CD4-positive, alpha-beta T cell treated with Interferon alpha-2 for 1 hour (primary cell): Measurements from ENCODE around the gene TGIF1.

Source experiments
- DNase-seq, 2 donors: peaks; one replicate each; pipeline ENCODE4 v3.0.0-alpha.2; 2020 to 2022

Gene TGIF1

GRCh38 chr18:3440341-3440740 is 9.6 kb upstream of the TGIF1 start:
- no peak for DNase-seq

GRCh38 chr18:3441290-3441689 is 8.7 kb upstream of the TGIF1 start:
- peak; percentile 16 to 44 for DNase-seq

DNA sequence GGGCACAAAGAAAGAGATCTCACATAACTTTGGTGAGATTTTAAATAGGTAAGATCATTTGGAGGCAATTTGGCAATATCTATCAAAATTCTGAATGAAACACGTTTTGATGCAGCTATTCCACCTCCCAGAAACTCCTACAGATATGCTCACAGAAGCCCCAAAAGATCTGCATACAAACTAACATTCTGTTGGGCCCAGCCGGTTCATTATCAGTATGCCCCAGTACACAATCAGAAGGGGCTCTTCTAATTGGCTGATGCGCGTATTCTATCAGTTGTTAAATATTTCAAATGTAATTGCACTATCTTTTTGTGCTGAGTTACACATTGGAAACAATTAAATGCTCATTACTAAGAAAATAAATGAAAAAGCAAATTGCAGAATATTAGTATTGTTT is 7.1 kb upstream of the TGIF1 start:
- no peak for DNase-seq

GRCh38 chr18:3444296-3444695 is 5.7 kb upstream of the TGIF1 start:
- DNase-seq = no peak

- peak in 1 of 2 donors; percentile 8 for DNase-seq
Observed at GRCh38 chr18:3444954-3445353, 5.0 kb upstream of the TGIF1 start.

- peak in 1 of 2 donors; percentile 22 for DNase-seq
Observed at GRCh38 chr18:3447068-3447894, 2.7 kb upstream of the TGIF1 start.

DNA sequence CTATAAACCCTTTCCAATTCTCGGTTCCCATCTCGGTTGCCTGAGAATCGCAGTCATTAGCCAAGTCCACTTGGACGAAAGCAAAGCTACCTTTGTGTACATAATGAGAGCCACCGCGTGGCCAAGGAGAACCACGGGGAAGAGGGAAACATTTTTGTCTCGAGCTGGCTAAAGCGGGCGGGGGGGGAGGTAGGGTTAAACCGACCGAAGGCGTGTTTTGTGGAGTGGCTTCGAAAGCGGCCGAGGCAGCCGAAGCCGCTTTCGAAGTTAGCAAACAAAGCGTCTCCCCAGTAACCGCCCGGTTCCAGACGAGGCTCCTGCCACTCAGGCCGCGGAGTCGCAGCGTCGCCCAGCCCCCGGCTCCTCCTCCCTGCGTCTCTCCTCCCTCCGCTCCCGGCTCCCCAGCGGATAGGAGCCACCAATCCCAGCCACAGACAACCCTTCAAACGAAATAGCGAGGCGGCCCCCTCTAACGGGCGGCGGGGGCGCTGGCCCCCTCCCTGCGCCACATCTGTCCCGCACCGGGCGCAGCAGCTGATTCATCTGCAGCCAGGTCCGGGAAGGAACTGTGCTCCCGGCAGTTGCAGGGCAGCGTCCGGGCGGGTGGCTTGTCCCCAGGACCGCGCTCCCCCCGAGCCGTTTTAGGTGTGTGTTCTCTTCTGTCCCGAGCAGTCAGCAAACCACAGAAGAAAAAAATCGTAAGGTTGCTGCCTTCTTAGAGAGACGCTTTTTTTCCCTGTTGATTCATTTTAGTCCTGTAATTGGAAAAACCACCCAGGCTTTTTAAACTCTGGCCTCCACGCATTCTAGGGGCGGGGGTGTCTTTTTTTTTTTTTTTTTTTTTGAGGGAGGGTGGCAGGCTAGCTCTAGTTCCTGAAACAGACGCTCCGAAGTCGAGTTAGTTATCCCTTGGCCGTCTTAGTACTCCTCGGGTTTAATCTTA is 1.8 kb upstream of the TGIF1 start:
- DNase-seq = peak; percentile 90 to 91

GRCh38 chr18:3448838-3449511 is 997 bp upstream of the TGIF1 start:
- DNase-seq = peak; percentile 86 to 89

GRCh38 chr18:3449512-3450011 is 410 bp upstream of the TGIF1 start:
- no peak for DNase-seq

DNA sequence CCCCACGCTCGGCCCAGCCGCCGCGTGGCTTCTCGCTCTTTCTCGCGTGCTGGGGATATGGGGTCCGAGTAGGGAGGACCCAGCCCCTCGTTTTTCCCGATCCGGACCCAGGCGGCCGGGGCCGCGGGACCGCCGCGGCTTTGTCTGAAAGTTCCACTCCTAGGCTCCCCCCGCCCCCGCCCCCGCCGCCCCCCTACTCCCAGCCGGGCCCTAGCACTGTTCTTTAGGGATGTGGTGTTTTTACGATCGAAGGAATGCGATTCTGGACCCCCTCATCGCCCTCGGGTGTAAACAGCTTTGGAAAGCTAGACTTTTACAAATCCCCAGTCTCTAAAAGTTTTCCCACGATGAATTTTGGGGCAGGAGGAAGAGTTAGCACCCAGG is 819 bp downstream of the TGIF1 start:
- no peak for DNase-seq

- DNase-seq = peak; percentile 80 to 86
Observed at GRCh38 chr18:3451183-3451988, 1.4 kb downstream of the TGIF1 start.

DNA sequence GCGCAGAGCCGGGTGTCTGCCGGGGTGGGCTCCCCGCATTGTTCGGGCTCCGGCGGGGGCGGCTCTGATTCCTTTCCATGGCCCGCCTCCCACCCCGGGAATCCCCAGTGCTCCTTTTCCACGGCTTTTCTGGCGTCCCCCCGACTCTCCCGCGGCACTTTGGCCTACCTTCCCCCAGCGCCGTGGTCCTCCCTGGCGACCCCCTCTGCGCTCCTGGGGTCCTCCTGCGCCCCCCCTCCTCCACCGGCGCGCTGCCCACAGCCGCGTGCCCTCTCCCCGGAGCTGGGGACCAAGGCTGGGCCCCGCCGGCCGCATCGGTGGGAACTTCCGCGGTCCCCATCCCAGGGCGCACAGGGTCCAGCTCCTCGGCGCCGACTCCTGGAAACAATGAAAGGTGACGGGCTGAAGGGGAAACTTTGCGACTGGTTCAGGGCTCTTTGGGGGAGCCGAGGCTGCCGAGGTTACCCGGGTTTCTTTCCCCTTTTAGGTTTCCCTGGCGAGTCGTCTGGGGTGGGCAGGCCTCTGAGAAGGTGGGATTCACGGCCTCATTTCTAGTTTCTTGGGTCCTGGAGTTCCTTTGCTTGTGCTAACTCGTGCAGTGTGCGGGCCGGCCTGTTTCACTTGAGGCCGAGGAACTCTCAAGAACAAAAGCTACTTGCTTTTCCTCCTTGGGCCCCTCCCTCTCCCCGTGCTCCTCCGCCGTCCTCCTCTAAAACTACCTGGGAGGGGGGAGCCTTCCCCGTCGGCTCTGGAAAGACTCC is 2.2 kb downstream of the TGIF1 start:
- peak; percentile 25 to 45 for DNase-seq

GRCh38 chr18:3452750-3453539 is 3.0 kb downstream of the TGIF1 start:
- DNase-seq = no peak

- peak; percentile 10 to 60 for DNase-seq
Observed at GRCh38 chr18:3453540-3454364, 3.8 kb downstream of the TGIF1 start.

GRCh38 chr18:3454365-3455089 is 4.6 kb downstream of the TGIF1 start:
- DNase-seq = peak; percentile 45 to 69

DNA sequence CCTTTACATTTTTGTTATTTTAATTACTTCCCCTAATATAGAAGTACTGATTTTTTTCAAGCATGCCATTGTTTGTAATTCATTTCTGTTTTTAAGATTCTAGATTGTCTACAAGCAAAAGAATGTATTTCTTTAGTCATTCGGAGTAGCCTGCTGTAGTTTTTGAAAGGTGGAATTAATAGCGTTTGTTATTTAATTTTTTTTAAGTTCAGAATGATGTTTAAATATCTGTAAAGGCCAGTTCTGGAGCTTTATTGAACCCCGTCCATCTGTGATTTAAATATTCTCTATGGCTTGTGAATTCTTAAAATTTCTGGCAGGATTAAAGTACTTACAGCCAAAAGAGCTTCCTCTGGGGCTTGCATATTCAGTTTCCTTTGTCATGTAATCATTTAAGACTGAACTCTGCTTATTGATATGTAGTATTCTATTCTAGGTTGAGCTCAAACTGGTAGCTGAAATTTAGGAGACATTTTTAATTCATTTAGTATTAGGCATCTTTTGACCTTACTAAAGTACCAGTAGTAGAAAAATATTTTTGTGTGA is 5.2 kb downstream of the TGIF1 start:
- DNase-seq = no peak

DNA sequence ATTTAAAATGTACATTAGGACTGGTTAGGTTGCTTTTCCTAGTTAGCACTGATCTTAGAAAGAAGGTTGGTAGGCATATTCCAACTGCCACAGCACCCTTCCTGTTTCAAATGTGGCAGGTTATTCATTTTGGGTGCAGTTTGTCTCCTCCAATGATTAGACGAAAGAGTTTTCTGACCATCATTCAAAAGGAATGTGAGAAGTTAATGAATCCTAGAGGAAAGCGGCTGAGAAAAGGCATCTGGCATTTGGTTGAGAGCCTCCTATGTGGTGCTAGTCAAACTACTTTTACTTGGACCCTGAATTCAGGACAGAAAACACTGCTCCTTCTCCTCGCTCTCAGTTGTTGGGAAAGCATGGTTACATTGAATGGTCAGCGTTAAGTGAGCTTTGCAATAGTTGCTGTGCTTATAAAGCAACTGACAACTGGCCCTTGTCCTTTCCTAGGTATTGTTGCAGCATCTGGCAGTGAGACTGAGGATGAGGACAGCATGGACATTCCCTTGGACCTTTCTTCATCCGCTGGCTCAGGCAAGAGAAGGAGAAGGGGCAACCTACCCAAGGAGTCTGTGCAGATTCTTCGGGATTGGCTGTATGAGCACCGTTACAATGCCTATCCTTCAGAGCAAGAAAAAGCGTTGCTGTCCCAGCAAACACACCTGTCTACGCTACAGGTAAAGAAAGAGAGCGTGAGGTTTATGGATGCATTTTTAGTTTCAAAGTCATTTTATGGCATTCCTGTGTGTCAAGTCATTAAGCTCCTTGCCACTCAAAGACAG is 6.1 kb downstream of the TGIF1 start:
- DNase-seq = no peak

GRCh38 chr18:3456686-3457069 is 6.7 kb downstream of the TGIF1 start:
- DNase-seq = no peak
